HG03460 (cell line): ENCODE results near the gene LHFPL6.

Experiments used
- ATAC-seq: cut with Tn5 transposase; IDR thresholded peaks from one replicate; pipeline ENCODE4 v1.9.1; 2021; ENCODE audit not compliant: unreplicated experiment

Gene LHFPL6

GRCh38 chr13:39521701-39522100 lies 81.3 kb downstream of the LHFPL6 start:
- ATAC-seq: no peak

DNA sequence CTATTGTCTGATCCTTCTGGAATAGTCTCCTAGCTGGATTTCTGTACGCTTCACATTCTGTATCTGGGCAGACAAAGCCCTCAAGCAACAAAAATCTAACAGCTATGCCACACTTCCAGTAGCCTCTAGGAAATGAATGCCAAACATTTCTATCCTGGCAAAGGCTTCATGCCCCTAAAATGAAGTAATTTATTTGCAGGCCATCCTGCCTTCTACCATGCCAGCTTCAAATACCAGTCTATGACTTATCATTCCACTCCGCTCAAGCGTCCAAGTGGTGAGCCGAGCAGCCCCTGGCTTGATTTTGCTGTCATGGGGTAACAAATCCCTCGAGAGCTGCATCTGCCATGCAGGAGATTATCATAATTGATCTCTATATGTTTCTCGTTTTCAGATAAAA lies 86.9 kb downstream of the LHFPL6 start:
- ATAC-seq: no peak

DNA sequence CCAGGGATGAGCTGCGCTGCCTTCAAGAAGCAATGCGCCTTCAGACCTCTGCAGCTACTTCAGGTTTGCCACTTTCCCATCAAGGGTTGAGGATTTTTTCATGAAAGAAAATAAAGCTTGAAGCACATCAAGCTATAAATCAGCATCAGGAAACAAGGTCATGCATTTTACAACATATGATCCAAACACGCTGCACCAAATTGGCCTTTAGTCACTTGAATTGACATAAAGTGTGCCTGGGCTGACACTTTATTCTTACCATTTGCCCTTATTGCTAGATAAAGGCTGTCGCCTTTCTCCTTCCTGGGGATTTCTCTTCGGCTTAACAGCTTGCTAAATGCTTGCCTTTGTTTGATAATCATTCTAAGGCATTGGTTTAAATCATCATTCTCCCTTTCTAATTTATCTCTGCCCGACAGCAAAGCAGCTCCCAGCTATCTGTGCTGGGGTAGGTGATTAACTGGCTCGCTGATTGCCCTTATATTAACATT lies 87.7 kb downstream of the LHFPL6 start:
- no peak for ATAC-seq

DNA sequence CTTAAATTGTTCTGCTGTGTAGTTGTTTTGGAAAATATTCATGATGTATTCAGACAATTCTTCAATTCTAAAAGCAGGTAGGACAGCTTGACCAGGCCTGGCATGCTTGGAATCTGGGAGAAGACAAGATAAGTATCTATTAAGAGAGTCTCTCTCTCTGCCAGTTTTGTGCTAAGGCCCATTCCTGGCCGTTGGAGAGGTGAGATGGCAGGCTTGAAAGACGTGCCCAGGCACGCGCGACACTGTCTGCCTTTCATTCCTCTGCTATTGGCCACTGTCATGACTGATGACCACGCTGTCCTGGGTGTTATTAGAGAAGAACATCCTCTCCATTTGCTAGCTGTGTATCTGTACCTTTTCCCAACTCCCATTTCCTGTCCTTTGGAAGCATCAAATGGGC lies 90.3 kb downstream of the LHFPL6 start:
- no peak for ATAC-seq

GRCh38 chr13:39510316-39510695 lies 92.7 kb downstream of the LHFPL6 start:
- no peak for ATAC-seq

GRCh38 chr13:39509616-39510315 lies 93.2 kb downstream of the LHFPL6 start:
- no peak for ATAC-seq

DNA sequence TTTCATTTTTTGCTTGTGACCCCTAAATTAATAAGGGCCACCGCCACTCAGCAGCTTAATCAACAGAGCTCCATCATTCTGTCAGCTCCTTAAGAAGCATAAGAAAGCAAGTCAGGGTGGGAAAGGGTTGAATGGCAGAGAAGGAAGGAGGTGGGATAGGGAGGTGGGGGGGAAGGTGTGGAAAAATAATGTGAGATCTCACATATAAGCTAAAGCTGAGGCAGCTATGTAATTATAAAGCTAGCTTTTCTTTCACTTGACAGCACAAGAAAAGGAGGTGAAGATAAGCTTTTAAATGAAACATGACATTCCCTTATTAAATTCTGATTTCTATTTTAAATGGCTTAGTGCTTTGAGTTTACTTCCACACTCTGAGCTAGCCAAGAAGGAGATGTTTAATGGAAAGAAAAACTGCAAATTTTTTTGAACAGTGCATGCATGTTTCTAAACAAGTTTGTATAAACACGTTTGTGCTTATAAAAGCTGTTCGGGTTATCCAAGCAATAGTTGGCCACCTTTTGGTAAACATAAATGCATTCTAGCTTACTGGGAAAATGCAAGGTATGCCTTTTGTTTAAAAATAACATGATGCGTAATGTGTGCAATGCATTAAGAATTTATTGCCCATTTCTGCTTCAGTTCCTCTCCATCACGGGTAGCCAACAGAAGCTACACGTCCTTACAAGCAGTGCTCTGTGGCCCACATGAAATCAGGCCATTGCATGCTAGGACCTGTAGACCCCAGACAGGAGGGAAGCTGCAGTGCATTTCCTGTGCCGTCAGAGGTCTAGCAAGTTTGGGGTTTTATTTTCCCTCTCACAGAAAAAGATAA lies 96.2 kb downstream of the LHFPL6 start:
- no peak for ATAC-seq

- ATAC-seq: no peak
These were observed 97.8 kb downstream of the LHFPL6 start for GRCh38 chr13:39505151-39505550.

DNA sequence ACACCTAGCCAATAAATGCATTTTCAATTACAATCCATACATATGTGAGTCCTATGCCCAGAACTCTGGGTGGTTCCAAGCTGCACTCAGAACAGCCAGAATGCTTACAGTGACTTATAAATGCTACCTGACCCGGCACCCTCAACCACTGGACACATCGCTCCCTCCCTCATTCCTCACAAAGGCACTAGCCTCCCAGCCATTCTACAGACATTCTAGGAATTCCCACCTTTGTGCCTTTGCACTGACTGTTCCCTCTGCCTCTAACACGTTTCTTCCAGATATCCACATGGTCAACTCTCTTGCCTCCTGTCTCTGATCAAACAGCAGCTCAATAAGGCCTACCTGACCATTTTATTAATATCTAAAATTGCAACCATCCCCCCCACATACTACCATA lies 99.9 kb downstream of the LHFPL6 start:
- no peak for ATAC-seq

- no peak for ATAC-seq
These were observed 101.2 kb downstream of the LHFPL6 start for GRCh38 chr13:39501702-39502324.

DNA sequence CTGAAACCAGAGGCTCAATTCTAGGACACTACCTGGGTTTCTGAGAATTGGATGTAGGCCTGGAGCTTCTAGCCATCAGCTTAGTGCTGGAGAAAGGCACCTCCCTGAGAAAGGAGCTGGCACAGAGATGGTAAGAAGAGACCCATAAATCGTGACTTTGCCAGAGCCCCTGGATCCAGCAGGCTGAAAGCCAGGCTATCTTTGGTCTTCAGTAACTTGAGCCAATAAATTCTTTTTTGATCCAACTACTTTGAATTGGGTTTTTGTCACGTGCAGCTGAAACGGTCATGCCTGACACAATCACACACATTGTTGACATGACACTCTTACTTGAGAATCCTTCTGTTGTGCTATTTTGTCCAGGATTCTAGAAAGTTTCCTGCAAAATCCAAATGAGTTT lies 103.4 kb downstream of the LHFPL6 start:
- ATAC-seq: no peak

DNA sequence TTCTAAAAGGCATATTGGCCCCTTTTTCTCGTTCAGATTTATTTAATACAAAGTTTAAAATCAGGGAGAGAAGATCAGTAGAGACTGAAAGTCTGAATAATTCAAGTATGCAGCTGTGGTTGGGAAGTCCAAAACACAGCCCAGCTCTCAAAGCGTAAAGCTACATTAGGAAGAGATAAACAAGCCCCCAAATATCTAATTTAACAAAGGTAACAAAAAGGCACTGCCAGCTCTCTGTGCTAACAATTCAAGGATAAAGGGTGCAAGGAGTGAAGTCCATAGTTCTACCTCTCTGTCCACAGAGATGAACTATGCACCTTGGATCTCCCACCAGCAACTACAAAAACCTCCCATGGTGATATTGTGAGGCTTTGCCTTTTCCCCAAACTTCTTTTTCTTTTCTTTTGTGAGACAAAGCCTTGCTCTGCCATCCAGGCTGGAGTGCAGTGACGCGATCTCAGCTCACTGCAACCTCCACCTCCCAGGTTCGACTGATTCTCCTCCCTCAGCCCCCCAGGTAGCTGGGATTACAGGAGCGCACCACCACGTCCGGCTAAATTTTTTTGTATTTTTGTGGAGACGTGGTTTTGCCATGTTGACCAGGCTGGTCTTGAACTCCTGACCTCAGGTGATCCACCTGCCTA lies 104.4 kb downstream of the LHFPL6 start:
- no peak for ATAC-seq

- no peak for ATAC-seq
These were observed 106.5 kb downstream of the LHFPL6 start for GRCh38 chr13:39496506-39496905.

GRCh38 chr13:39494633-39495032 lies 108.4 kb downstream of the LHFPL6 start:
- ATAC-seq: no peak

DNA sequence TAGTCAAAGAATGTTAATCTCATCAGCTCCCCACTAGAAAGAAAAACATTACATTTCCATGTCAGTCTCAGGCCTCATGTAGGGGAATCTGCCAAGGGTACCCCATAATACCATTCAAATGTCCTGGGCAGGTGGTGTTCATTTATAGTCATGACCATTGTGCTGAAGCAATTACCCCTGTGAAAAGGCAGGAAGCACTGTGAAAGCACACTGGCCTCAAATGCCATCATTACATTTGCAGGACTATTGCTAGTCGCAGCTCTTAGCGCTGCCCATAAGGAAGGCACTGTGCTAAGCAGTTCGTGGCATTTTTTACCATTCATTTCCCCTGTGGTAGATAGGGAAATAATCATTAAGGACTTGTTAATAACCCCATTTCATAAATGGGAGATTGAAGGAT lies 109.0 kb downstream of the LHFPL6 start:
- ATAC-seq: no peak

- ATAC-seq: no peak
These were observed 112.9 kb downstream of the LHFPL6 start for GRCh38 chr13:39490136-39490535.

DNA sequence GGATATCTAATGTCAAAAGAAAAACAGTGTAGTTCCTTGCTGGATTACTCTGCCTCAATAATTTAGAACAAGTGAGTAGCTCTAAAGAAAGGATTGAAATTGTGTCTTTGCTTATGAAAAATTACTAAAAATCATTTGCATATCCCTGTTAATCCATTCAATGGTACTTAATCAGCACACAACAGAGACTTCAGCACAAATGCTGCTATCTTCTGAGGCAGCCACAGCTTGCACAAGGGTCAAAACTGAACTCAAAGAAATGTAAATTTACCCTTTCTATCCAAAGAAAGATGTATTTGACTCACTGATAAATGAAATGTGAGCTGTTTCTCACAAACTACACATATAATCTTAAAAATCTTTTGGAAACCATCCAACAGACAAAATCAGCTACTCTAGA lies 116.2 kb downstream of the LHFPL6 start:
- no peak for ATAC-seq

- no peak for ATAC-seq
These were observed 117.7 kb downstream of the LHFPL6 start for GRCh38 chr13:39485314-39485700.

GRCh38 chr13:39484506-39485313 lies 118.3 kb downstream of the LHFPL6 start:
- no peak for ATAC-seq

DNA sequence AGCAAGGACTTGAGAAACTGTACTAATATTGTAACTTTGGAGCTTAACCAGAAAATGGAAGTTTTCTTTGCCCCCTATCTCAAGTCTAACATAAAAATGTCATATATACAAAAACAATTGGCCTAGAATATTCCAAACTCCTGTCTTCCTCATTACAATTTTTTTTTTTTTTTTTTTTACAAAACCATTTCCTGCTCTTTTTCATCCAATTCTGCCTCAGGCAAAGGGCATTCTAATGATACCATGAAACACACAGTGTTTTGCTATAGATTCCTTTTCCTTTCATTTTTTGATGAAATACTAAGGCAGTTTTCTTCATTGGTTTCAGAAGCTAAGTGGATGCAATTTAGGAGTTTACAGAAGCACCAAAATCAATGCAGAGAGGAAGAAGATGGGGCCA lies 119.7 kb downstream of the LHFPL6 start:
- no peak for ATAC-seq

DNA sequence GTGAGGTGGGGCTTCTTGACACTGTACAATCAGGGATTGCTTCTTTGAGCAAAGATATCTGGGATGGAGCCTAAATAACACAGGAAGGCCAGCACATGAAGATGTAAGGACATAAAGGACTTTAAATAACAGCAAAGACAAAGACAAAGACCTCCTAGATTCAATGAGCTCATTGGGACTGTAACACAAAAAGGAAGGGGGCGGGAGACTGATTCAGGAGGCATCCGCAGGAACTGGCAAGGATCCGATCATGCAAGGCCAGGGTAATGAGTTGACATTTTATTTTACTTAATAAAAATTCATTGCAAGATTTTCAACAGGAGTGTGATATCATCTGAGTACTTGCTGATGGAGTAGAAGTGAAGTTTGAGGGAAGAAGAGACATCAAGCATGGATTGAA lies 121.5 kb downstream of the LHFPL6 start:
- ATAC-seq: no peak
